HCT116 (cell line): ENCODE measurements around the gene ZNF568. TPM values are rescaled to one million over a fixed set of nuclear protein-coding genes. Genes with fewer than 3 reads are reported as not detected.

ENCODE experiments used
- ATAC-seq: fragments of 200-7000 bp; cut with Tn5 transposase; 2 replicates; pipeline ENCODE4 v1.9.1; 2020; ENCODE audit warnings: mild to moderate bottlenecking, moderate library complexity
- BruUV-seq: library from RNA; stranded (reverse); fragments of 400-500 nt; replicated peaks from 2 replicates; lab custom pipeline; 2021; lab: Mats Ljungman, UMichigan
- CTCF ChIA-PET: fragments of 300-600 bp; sonication (Branson Sonifier 250); formaldehyde crosslinking; loops from one replicate; lab custom pipeline; 2021; ENCODE audit warnings: antibody characterized with exemption; lab: Charles Lee
- POLR2A ChIA-PET: fragments of 300-600, 350-600 bp; sonication (Branson Sonifier 250); formaldehyde crosslinking; loops from one replicate; lab custom pipeline; 2021; ENCODE audit warnings: antibody characterized with exemption; lab: Charles Lee
- RAD21 ChIA-PET, 2 experiments: fragments of 300-600 bp; sonication (Branson Sonifier 250); formaldehyde crosslinking; loops; one replicate each; lab custom pipeline; 2023; ENCODE audit warnings: low total read pairs in 2 of 2; ENCODE audit not compliant: uncharacterized antibody in 2 of 2, unreplicated experiment in 2 of 2, low non-redundant PET in 1 of 2; lab: Charles Lee
- DNase-seq: peaks from one replicate; pipeline ENCODE4 v3.0.0-alpha.2; 2010; ENCODE audit warnings: low read depth, low spot score
- H2AFZ ChIP-seq: fragments of 200-600 bp; shearing (Covaris generic), sonication (generic); 2 replicates; pipeline ENCODE4 v1.6.1; 2017; ENCODE audit warnings: low read depth, mixed run types, mixed read lengths, antibody characterized with exemption, low read length; ENCODE audit not compliant: poor library complexity, severe bottlenecking
- H3K27ac ChIP-seq: 2 replicates; pipeline ENCODE4 v1.5.1; 2012; ENCODE audit warnings: low read depth, low read length
- H3K27me3 ChIP-seq: fragments of 200-600 bp; sonication (generic); 2 replicates; pipeline ENCODE4 v1.6.1; 2016; ENCODE audit warnings: mixed run types, low read length, mixed read lengths; ENCODE audit not compliant: insufficient read depth
- H3K36me3 ChIP-seq, 2 experiments: fragments of 200-500 bp in 1 of 2; fragments of 200-600 bp in 1 of 2; sonication (Bioruptor generic) in 1 of 2; sonication (generic) in 1 of 2; 2 replicates each; pipeline versions ENCODE4 v1.5.1 to v1.6.1; 2014 to 2016; ENCODE audit warnings: low read length in 2 of 2, inconsistent platforms in 1 of 2, mixed read lengths in 1 of 2, mixed run types in 1 of 2; ENCODE audit not compliant: insufficient read depth in 2 of 2, control insufficient read depth in 1 of 2
- H3K4me1 ChIP-seq, 2 experiments: fragments of 200-600 bp in 1 of 2; sonication (generic) in 1 of 2; 2 replicates each; pipeline versions ENCODE4 v1.5.1 to v1.6.1; 2012 to 2017; ENCODE audit warnings: low read length in 2 of 2, inconsistent platforms in 1 of 2, mild to moderate bottlenecking in 1 of 2, mixed read lengths in 1 of 2, mixed run types in 1 of 2, moderate library complexity in 1 of 2; ENCODE audit not compliant: insufficient read depth in 2 of 2, control insufficient read depth in 1 of 2
- H3K4me2 ChIP-seq: fragments of 200-600 bp; sonication (generic); 2 replicates; pipeline ENCODE4 v1.6.1; 2017; ENCODE audit warnings: mixed run types, low read length, mixed read lengths
- H3K4me3 ChIP-seq, 2 experiments: fragments of 200-600 bp in 1 of 2; sonication (generic) in 1 of 2; replicated peaks in 1 of 2; 2 replicates each; pipeline ENCODE4 v1.5.1; 2011 to 2016; ENCODE audit warnings: low read length in 2 of 2, control low read depth in 1 of 2, low read depth in 1 of 2, mild to moderate bottlenecking in 1 of 2, mixed read lengths in 1 of 2, mixed run types in 1 of 2
- H3K79me2 ChIP-seq: fragments of 200-600 bp; sonication (generic); 2 replicates; pipeline ENCODE4 v1.6.1; 2017; ENCODE audit warnings: mild to moderate bottlenecking, mixed run types, low read length, moderate library complexity, mixed read lengths; ENCODE audit not compliant: insufficient read depth
- H3K9ac ChIP-seq: fragments of 200-600 bp; sonication (generic); 2 replicates; pipeline ENCODE4 v1.6.1; 2016; ENCODE audit warnings: low read length, mixed read lengths
- H3K9me2 ChIP-seq: fragments of 200-600 bp; sonication (generic), shearing (Covaris generic); 2 replicates; pipeline ENCODE4 v1.6.1; 2017; ENCODE audit warnings: mixed run types, mild to moderate bottlenecking, moderate library complexity; ENCODE audit not compliant: insufficient read depth
- H3K9me3 ChIP-seq, 2 experiments: fragments of 200-500 bp in 1 of 2; fragments of 200-600 bp in 1 of 2; sonication (Bioruptor generic) in 1 of 2; sonication (generic) in 1 of 2; 2 replicates each; pipeline ENCODE4 v1.6.1; 2014 to 2017; ENCODE audit warnings: low read length in 2 of 2, mixed read lengths in 2 of 2, inconsistent platforms in 1 of 2, low read depth in 1 of 2, mild to moderate bottlenecking in 1 of 2, mixed run types in 1 of 2, moderate library complexity in 1 of 2; ENCODE audit not compliant: control insufficient read depth in 1 of 2, insufficient read depth in 1 of 2
- H4K20me1 ChIP-seq: fragments of 200-600 bp; sonication (generic), shearing (Covaris generic); 2 replicates; pipeline ENCODE4 v1.6.1; 2017; ENCODE audit warnings: mixed run types, mild to moderate bottlenecking, moderate library complexity; ENCODE audit not compliant: insufficient read depth
- EGR1 ChIP-seq: IDR thresholded peaks from 2 replicates; pipeline ENCODE4 v1.6.1; 2012; ENCODE audit warnings: low read depth
- ELF1 ChIP-seq: IDR thresholded peaks from 2 replicates; pipeline ENCODE4 v1.6.1; 2012; ENCODE audit warnings: low read depth, borderline replicate concordance
- EZH2 ChIP-seq: fragments of 200-600 bp; sonication (generic); IDR thresholded peaks from 2 replicates; pipeline ENCODE4 v1.6.1; 2017; ENCODE audit warnings: antibody characterized with exemption, mixed run types
- EZH2phosphoT487 ChIP-seq: fragments of 200-600 bp; IDR thresholded peaks from 2 replicates; pipeline ENCODE4 v1.6.1; 2018; ENCODE audit warnings: antibody characterized with exemption, borderline replicate concordance
- FOSL1 ChIP-seq: IDR thresholded peaks from 2 replicates; pipeline ENCODE4 v1.6.1; 2012; ENCODE audit warnings: low read depth
- POLR2A ChIP-seq: IDR thresholded peaks from 2 replicates; pipeline ENCODE4 v1.7.0; 2011; ENCODE audit warnings: borderline replicate concordance; ENCODE audit not compliant: insufficient read depth, insufficient read length; ENCODE audit errors: extremely low read depth
- REST ChIP-seq: IDR thresholded peaks from 2 replicates; pipeline ENCODE4 v1.6.1; 2012; ENCODE audit warnings: low read depth
- SP1 ChIP-seq: IDR thresholded peaks from 2 replicates; pipeline ENCODE4 v1.6.1; 2012; ENCODE audit warnings: low read depth
- TCF7L2 ChIP-seq: IDR thresholded peaks from 2 replicates; pipeline ENCODE4 v1.7.0; 2011; ENCODE audit warnings: borderline replicate concordance, inconsistent platforms; ENCODE audit not compliant: insufficient read depth, insufficient read length; ENCODE audit errors: extremely low read depth
- ZNF274 ChIP-seq: fragments of 200-500 bp; sonication (Bioruptor generic); IDR thresholded peaks from 2 replicates; pipeline ENCODE4 v1.6.1; 2014; ENCODE audit warnings: mild to moderate bottlenecking, low read depth, low read length, inconsistent platforms
- intact Hi-C: fragments of 100-400 bp; cut with micrococcal nuclease; formaldehyde crosslinking; loops from 2 replicates; pipeline ENCODE4 v1.10.0; 2022
- total RNA-seq: library from RNA; stranded (reverse); gene quantifications from one replicate; pipeline ENCODE4 v1.2.1, GENCODE V29; 2021; ENCODE audit not compliant: unreplicated experiment

The ZNF568 gene
- total RNA-seq, 1 experiment from 2014 or later, result not detected

DNA sequence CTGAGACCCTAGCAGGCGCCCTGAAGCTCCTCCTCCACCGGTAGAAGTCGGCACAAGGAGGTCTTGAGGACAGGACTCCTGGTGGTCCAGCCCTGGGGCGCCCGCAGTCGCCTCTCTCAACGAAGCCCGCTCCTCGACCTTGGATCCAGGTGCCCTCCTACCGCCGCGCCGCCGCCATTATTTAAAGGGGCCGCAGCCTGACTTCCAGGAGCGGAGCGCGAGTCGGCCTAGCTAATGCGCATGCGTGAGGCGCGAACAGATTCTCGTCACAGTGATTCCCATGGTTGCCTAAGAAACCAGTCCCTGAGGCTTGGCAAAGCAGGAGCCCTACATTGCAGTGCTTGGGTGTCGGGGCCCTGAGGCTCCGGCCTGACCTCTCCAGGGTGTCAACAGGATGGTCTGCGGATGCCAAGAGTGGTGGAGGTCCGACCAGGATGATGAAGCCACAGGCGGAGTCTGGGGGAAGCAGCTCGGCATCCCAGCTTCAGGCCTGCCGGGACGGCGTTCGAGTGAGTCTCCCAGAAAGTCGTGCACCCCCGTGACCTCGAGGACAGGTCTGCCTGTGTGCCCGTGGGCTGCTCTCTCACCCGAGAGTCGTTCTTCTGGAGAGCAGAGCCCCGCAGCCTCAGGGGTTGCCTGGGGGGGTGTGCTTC is 96.1 kb downstream of the ZNF568 start:
- Histone ChIP-seq H4K20me1 (no peaks in the 10 kb centered on the region), H2AFZ (no peak overlapping the region), H3K9ac (no peak overlapping the region), H3K27me3 (no peaks in the 10 kb centered on the region), H3K9me2 (no peaks in the 10 kb centered on the region), H3K4me2 (no peak overlapping the region), H3K4me3 (no peak overlapping the region), H3K79me2 (no peaks in the 10 kb centered on the region), H3K27ac (no peak overlapping the region), H3K36me3 (no peaks in the 10 kb centered on the region), H3K9me3 (peaks cover 8 to 16% of the 10 kb centered on the region in 2 experiments; a peak in 2 of 4 replicates), H3K4me1 (no peaks in the 10 kb centered on the region)
- no TSS peak for BruUV-seq
- CTCF ChIA-PET, result no interaction called here
- RAD21 ChIA-PET, result no interaction called here
- DNase-seq (no peak), ATAC-seq (no peak)
- TF ChIP-seq ZNF274 (no peak), POLR2A (no peak), TCF7L2 (no peak), SP1 (no peak), EZH2phosphoT487 (no peak), EGR1 (no peak), ELF1 (no peak), EZH2 (no peak), REST (no peak), FOSL1 (no peak)
- intact Hi-C loops, result no loop called here
- POLR2A ChIA-PET, result no interaction called here
